GM18907 (cell line): ENCODE data around the gene HEATR9.
"Not testable (repeated sequence)": the region's sequence is repeated elsewhere in the genome, so short reads cannot be mapped to it uniquely, and the experiment has no call there.

Experiments
- ATAC-seq: cut with Tn5 transposase; IDR thresholded peaks from one replicate; pipeline ENCODE4 v1.9.1; 2021; ENCODE audit warnings: mild to moderate bottlenecking, moderate library complexity; ENCODE audit not compliant: unreplicated experiment

The HEATR9 gene

GRCh38 chr17:35868737-35869136 is at the start of gene HEATR9:
Gene HEATR9, minus strand, starts transcription at chr17:35868891. Its CDS starts 149 bp downstream, at chr17:35868742.
- ATAC-seq = no peak

GRCh38 chr17:35917519-35918213 is 49.0 kb upstream of the HEATR9 start:
- no peak for ATAC-seq

- ATAC-seq = no peak
Measured at GRCh38 chr17:35915153-35915964, 46.7 kb upstream of the HEATR9 start.

- no peak for ATAC-seq
Measured at GRCh38 chr17:35914354-35914753, 45.7 kb upstream of the HEATR9 start.

- ATAC-seq = no peak
Measured at GRCh38 chr17:35913609-35914008, 44.9 kb upstream of the HEATR9 start.

GRCh38 chr17:35912942-35913341 is 44.3 kb upstream of the HEATR9 start:
- ATAC-seq = no peak

GRCh38 chr17:35912339-35912912 is 43.7 kb upstream of the HEATR9 start:
- ATAC-seq = no peak

- ATAC-seq = no peak
Measured at GRCh38 chr17:35909408-35909807, 40.7 kb upstream of the HEATR9 start.

GRCh38 chr17:35907691-35908090 is 39.0 kb upstream of the HEATR9 start:
- ATAC-seq = no peak

GRCh38 chr17:35906926-35907637 is 38.4 kb upstream of the HEATR9 start:
- ATAC-seq = no peak

GRCh38 chr17:35906191-35906925 is 37.7 kb upstream of the HEATR9 start:
- no peak for ATAC-seq

- ATAC-seq = no peak
Measured at GRCh38 chr17:35903451-35903850, 34.8 kb upstream of the HEATR9 start.

- ATAC-seq = no peak
Measured at GRCh38 chr17:35901631-35902175, 33.0 kb upstream of the HEATR9 start.

GRCh38 chr17:35900708-35901480 is 32.2 kb upstream of the HEATR9 start:
- no peak for ATAC-seq

GRCh38 chr17:35900280-35900679 is 31.6 kb upstream of the HEATR9 start:
- ATAC-seq = no peak

- no peak for ATAC-seq
Measured at GRCh38 chr17:35898283-35899070, 29.8 kb upstream of the HEATR9 start.

GRCh38 chr17:35897772-35898171 is 29.1 kb upstream of the HEATR9 start:
- not testable (repeated sequence) for ATAC-seq

GRCh38 chr17:35895636-35896587 is 27.2 kb upstream of the HEATR9 start:
- peak; percentile 68 for ATAC-seq
